Aorta (tissue), 5 donors: ENCODE results near the gene LIN9. TPM values are rescaled to one million over a fixed set of nuclear protein-coding genes. Genes with fewer than 3 reads are reported as not detected.

ENCODE experiments used
- ATAC-seq: fragments of 200-7000 bp; cut with Tn5 transposase; one replicate; pipeline ENCODE4 v1.9.1; 2022; ENCODE audit warnings: moderate library complexity; ENCODE audit not compliant: low FRiP score
- DNase-seq, 2 donors: peaks; one replicate each; pipeline ENCODE4 v3.0.0-alpha.2; 2020
- H3K27ac ChIP-seq, 2 donors: one replicate each; pipeline ENCODE4 v1.5.1; 2013; ENCODE audit warnings: low read length in 2 of 2, mild to moderate bottlenecking in 2 of 2, moderate library complexity in 2 of 2, control low read depth in 1 of 2, inconsistent platforms in 1 of 2, low read depth in 1 of 2
- H3K27me3 ChIP-seq, 2 donors: one replicate each; pipeline ENCODE4 v1.6.1; 2013; ENCODE audit warnings: control low read depth in 1 of 2, low read length in 1 of 2, mild to moderate bottlenecking in 1 of 2, moderate library complexity in 1 of 2; ENCODE audit not compliant: insufficient read depth in 2 of 2, control insufficient read depth in 1 of 2
- H3K36me3 ChIP-seq, 2 donors: one replicate each; pipeline ENCODE4 v1.6.1; 2013; ENCODE audit warnings: control low read depth in 1 of 2, low read length in 1 of 2, mild to moderate bottlenecking in 1 of 2; ENCODE audit not compliant: insufficient read depth in 2 of 2, control insufficient read depth in 1 of 2
- H3K4me1 ChIP-seq, 2 donors: one replicate each; pipeline ENCODE4 v1.6.1; 2013; ENCODE audit warnings: low read length in 2 of 2, control low read depth in 1 of 2, mild to moderate bottlenecking in 1 of 2, moderate library complexity in 1 of 2; ENCODE audit not compliant: insufficient read depth in 2 of 2, control insufficient read depth in 1 of 2
- H3K4me3 ChIP-seq, 2 donors: one replicate each; pipeline ENCODE4 v1.5.1; 2013; ENCODE audit warnings: low read length in 2 of 2, control low read depth in 1 of 2, mild to moderate bottlenecking in 1 of 2
- H3K9me3 ChIP-seq: one replicate; pipeline ENCODE4 v1.6.1; 2013; ENCODE audit warnings: mild to moderate bottlenecking, low read length; ENCODE audit not compliant: control insufficient read depth
- WGBS, 2 donors: extraction: QIAGEN DNeasy Blood & Tissue Kit; methylation state at CpG; one replicate each; pipeline ENCODE4 v1.1.7; 2013; 5-methylcytosine and 5-hydroxymethylcytosine counted together
- intact Hi-C, 2 donors: fragments of 100-400 bp; cut with DNase I; formaldehyde crosslinking; loops; one replicate each; pipeline versions ENCODE4 v1.14.2 to v1.15.0; 2022
- polyA plus RNA-seq, 2 donors: library from polyadenylated mRNA; stranded (reverse); fragments of 200-250 nt; gene quantifications; one replicate each; pipeline ENCODE4 v1.2.3, GENCODE V29; 2013
- total RNA-seq, 2 donors: library from RNA; stranded (reverse); fragmentation: NEBNext Ultra II Directional; extraction: Animal tissue kit (Norgen Biotek cat#: 25700); gene quantifications; one replicate each; pipeline ENCODE4 v1.2.1, GENCODE V29; 2021
- donor health status: healthy with polysubstance abuse.
- donor health status: Bipolar disorder and iron deficiency.
- donor health status: DM: no; HTN: no; CAD: no.
- donor health status: DM: no; HTN: no; CAD: no.
- donor health status: DM: yes; HTN: yes; CAD: no.

The LIN9 gene
- total and polyA plus RNA-seq, 4 donors, result 1.7 to 4.1 (median 2.2) TPM

DNA sequence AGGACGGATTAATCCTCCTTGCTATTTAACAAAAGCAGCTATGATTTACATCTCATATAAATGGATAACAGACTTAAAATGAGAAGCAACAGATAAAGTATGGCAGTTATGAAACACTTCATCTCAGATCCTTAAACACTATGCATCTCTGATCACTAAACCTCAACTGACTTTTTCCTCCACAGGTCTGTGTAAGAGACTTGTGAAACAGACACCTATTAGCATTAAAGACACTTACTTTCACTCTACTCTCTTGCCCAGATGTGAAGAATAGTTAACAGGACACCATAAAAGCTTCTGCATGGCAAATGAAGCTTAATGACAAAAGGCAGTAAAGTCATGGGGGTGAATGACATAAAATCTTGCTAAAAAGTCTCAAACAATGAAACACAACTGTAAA lies 6.2 kb downstream of the LIN9 start:
- H3K4me3 ChIP-seq, result no peak overlapping the region
- ATAC-seq (no peak), DNase-seq (no peak)
- no peaks in the 10 kb centered on the region for H3K27me3 ChIP-seq
- H3K4me1 ChIP-seq, result no peaks in the 10 kb centered on the region
- H3K27ac ChIP-seq, result no peak overlapping the region
- H3K36me3 ChIP-seq, result no peaks in the 10 kb centered on the region
- WGBS, 2 donors, result 79 to 89% methylated on average over 1 of the region's 1 CpG
- H3K9me3 ChIP-seq, result no peaks in the 10 kb centered on the region
- intact Hi-C loops, result no loop called here

DNA sequence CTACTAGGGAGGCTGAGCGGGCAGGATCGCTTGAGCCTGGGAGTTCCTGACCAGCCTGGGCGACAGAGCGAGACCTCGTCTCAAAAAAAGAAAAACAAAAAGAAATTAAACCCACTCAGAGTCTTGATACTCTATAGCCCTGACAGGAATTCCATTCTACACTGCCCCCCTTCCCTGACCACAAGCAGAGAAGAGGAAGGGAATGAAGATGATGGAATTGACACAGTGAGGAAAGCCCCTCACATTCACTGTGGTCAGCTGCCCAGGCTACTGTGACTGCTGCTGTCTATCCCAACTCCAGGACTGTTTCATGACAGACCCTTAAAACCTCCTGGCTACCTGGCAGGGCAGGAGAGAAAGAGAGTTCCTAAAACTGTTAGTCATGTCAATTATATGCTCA lies 12.1 kb downstream of the LIN9 start:
- Histone ChIP-seq H3K27me3 (no peaks in the 10 kb centered on the region), H3K27ac (no peak overlapping the region), H3K36me3 (peaks cover 0 to 6% of the 10 kb centered on the region in 2 donors), H3K9me3 (no peaks in the 10 kb centered on the region), H3K4me3 (no peak overlapping the region), H3K4me1 (peaks cover 0 to 2% of the 10 kb centered on the region in 2 donors)
- no peak for DNase-seq
- ATAC-seq, result no peak
- WGBS, 2 donors, result 97 to 98% methylated on average over 5 of the region's 5 CpGs
- intact Hi-C loops, result no loop called here

DNA sequence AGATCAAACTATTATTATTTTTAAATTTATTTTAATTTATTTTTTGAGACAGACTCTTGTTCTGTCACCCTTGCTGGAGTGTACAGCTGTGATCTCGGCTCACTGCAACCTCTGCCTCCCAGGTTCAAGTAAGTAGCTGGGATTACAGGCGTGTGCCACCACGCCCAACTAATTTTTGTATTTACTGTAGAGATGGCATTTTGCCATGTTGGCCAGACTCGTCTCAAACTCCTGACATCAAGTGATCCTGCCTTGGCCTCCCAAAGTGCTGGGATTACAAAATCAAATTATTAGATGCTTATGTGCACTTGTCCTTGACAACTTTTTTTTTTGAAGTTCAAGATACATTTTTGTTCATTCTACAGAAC lies 15.4 kb downstream of the LIN9 start:
- Histone ChIP-seq H3K4me1 (peaks cover 0 to 2% of the 10 kb centered on the region in 2 donors), H3K4me3 (no peak overlapping the region), H3K27me3 (no peaks in the 10 kb centered on the region), H3K27ac (no peak overlapping the region), H3K9me3 (no peaks in the 10 kb centered on the region), H3K36me3 (peaks cover 0 to 6% of the 10 kb centered on the region in 2 donors)
- WGBS, 2 donors, result 78 to 81% methylated on average over 4 of the region's 4 CpGs
- intact Hi-C loops, result no loop called here
- no peak for DNase-seq
- no peak for ATAC-seq

DNA sequence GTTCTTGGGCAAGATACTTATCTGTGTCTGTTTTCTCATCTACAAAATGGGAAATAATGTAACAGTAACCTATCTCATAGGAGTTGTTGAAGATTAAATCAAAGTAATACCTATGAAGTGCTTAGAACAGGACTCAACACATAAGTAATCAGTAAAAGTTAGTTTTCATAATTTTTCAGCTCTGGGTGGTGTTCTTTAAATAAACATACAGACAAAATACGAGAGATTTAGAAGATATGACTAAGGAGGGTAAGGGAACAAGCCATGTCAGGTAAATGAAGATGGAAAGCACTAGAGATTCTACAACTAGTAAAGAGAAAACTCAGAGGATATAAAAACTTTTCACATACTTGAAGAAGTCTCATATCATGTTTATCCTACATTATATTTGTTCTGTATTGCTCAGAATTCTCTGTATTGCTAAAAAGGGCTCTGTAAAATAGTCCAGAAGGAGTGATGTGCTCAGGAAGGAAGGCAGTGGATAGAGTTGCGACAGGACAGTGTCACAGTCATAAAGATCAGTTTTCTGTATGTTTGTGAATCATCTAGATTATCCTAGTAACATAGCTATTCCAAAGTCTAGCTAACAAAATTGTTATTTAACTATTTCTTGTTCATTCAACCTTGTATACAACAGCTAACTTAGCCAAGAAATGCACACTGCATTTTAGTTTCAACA lies 16.0 kb downstream of the LIN9 start:
- Histone ChIP-seq H3K4me3 (no peak overlapping the region), H3K27ac (no peak overlapping the region), H3K36me3 (peaks cover 0 to 6% of the 10 kb centered on the region in 2 donors), H3K27me3 (no peaks in the 10 kb centered on the region), H3K9me3 (no peaks in the 10 kb centered on the region), H3K4me1 (peaks cover 0 to 2% of the 10 kb centered on the region in 2 donors)
- ATAC-seq (no peak), DNase-seq (no peak)
- WGBS, 2 donors, result 84 to 88% methylated on average over 2 of the region's 2 CpGs
- intact Hi-C loops, result no loop called here

DNA sequence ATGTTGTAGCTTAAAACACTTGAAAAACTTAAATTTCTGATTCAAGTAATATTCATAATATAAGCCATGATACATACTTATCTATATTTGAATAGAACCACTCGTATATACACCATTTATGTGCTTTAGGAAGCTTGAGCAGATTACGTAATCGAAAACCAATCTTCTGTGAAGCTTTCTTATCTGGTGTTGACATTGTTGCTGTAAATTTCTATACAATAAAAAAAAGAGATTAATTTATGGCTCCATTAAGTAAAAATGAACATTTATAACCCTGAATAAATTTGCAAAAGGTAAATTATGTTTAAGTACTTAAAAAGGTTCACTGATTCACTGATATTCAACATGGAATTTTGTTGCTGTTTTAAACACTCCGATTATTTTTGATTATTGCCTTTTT lies 21.4 kb downstream of the LIN9 start:
- DNase-seq, result no peak
- H3K4me3 ChIP-seq, result no peak overlapping the region
- intact Hi-C loops, result no loop called here
- H3K27me3 ChIP-seq, result no peaks in the 10 kb centered on the region
- no peak overlapping the region for H3K27ac ChIP-seq
- no peaks in the 10 kb centered on the region for H3K36me3 ChIP-seq
- 83 to 86% methylated on average over 4 of the region's 4 CpGs for WGBS, 2 donors
- ATAC-seq, result no peak
- H3K9me3 ChIP-seq, result no peaks in the 10 kb centered on the region
- H3K4me1 ChIP-seq, result no peaks in the 10 kb centered on the region

DNA sequence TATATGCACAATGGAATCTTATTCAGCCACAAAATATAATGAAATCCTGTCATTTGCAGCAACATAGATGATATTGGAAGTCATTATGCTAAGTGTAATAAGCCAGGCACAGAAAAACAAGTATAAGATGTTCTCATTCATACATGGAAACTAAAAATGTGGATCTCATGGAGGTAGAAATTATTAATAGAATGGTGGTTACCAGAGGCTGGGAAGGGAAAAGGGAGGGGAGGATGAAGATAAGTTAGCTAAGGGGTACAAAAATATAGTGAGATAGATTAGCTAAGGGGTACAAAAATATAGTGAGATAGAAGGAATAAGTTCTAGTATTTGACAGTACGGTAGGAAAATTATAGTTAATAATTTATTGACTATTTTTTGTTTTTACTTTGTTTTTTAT lies 27.9 kb downstream of the LIN9 start:
- Histone ChIP-seq H3K27me3 (no peaks in the 10 kb centered on the region), H3K27ac (no peak overlapping the region), H3K36me3 (no peaks in the 10 kb centered on the region), H3K4me1 (no peaks in the 10 kb centered on the region), H3K9me3 (no peaks in the 10 kb centered on the region), H3K4me3 (no peak overlapping the region)
- DNase-seq (no peak), ATAC-seq (no peak)
- intact Hi-C loops, result no loop called here
- 90 to 91% methylated on average over 1 of the region's 1 CpG for WGBS, 2 donors

DNA sequence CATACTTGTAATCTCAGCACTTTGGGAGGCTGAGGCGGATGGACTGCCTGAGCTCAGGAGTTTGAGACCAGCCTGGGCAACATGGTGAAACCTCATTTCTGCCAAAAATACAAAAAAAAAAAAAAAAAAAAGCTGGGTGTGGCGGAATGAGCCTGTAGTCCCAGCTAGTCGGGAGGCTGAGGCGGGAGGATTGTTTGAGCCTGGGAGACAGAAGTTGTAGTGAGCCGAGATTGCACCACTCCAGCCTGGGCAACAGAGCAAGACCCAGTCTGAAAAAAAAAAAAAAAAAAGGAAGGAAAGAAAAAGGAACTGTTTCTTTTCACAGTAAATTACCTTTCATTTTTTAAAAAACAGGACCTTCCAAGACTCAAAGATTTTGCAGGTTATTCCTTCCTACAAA lies 29.5 kb downstream of the LIN9 start:
- Histone ChIP-seq H3K36me3 (no peaks in the 10 kb centered on the region), H3K27ac (no peak overlapping the region), H3K9me3 (no peaks in the 10 kb centered on the region), H3K4me1 (no peaks in the 10 kb centered on the region), H3K4me3 (no peak overlapping the region), H3K27me3 (no peaks in the 10 kb centered on the region)
- intact Hi-C loops, result no loop called here
- WGBS, 2 donors, result 96 to 98% methylated on average over 5 of the region's 5 CpGs
- DNase-seq (no peak), ATAC-seq (no peak)

DNA sequence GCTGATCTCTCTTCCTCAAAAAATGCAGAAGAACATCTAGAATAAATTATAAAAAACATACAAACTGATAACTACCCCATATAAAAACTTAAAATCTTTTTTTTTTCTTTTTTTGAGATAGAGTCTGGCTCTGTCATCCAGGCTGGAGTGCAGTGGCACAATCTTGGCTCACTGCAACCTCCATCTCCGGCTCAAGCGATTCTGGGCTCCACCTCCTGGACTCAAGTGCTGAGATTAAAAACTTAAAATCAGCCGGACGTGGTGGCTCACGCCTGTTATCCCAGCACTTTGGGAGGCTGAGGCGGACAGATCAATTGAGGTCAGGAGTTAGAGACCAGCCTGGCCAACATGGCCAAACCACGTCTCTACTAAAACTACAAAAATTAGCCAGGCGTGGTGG lies 31.1 kb downstream of the LIN9 start:
- no peaks in the 10 kb centered on the region for H3K4me1 ChIP-seq
- H3K4me3 ChIP-seq, result no peak overlapping the region
- DNase-seq (peak in 1 of 2 donors; percentile 27), ATAC-seq (no peak)
- H3K27ac ChIP-seq, result no peak overlapping the region
- H3K9me3 ChIP-seq, result no peaks in the 10 kb centered on the region
- H3K27me3 ChIP-seq, result no peaks in the 10 kb centered on the region
- intact Hi-C loops, result no loop called here
- no peaks in the 10 kb centered on the region for H3K36me3 ChIP-seq
- WGBS, 2 donors, result 48 to 51% methylated on average over 8 of the region's 8 CpGs

DNA sequence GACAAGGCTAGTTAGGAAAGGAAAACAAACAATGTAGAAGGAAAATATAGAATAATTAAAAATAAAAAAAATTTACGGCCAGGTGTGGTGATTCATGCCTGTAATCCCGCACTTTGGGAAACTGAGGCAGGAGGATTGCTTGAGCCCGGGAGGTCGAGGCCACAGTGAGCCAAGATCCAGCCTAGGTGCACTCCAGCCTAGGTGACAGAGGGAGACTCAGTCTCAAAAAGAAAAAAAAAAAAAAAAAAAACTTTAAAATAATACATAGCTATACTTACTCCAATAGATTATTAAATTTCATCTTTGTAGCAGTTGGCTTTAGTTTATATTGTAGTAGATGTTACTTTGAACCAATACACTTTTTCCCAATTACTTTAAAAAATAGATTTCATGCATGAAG lies 32.0 kb downstream of the LIN9 start:
- 90 to 93% methylated on average over 4 of the region's 4 CpGs for whole genome bisulfite sequencing, 2 donors
- Histone ChIP-seq H3K9me3 (no peaks in the 10 kb centered on the region), H3K4me1 (no peaks in the 10 kb centered on the region), H3K27ac (no peak overlapping the region), H3K36me3 (no peaks in the 10 kb centered on the region), H3K4me3 (no peak overlapping the region), H3K27me3 (no peaks in the 10 kb centered on the region)
- DNase-seq (no peak), ATAC-seq (no peak)
- intact Hi-C loops, result no loop called here
